Myocyte (in vitro differentiated cells): ENCODE data around the gene CIDEB. TPM values are rescaled to one million over a fixed set of nuclear protein-coding genes. Genes with fewer than 3 reads are reported as not detected.
A peak's percentile ranks its signal among the peaks of the same experiment; 100 is the strongest.

Experiments used
- DNase-seq: peaks from one replicate; pipeline ENCODE4 v3.0.0-alpha.2; 2012; ENCODE audit warnings: low read depth
- total RNA-seq: library from RNA; depleted of rRNA; stranded (reverse); fragments of >200 nt; gene quantifications from 2 replicates; pipeline ENCODE4 v1.2.3, GENCODE V29; 2014

The CIDEB gene
- total RNA-seq, 1 donor from 2014 or later = not detected

DNA sequence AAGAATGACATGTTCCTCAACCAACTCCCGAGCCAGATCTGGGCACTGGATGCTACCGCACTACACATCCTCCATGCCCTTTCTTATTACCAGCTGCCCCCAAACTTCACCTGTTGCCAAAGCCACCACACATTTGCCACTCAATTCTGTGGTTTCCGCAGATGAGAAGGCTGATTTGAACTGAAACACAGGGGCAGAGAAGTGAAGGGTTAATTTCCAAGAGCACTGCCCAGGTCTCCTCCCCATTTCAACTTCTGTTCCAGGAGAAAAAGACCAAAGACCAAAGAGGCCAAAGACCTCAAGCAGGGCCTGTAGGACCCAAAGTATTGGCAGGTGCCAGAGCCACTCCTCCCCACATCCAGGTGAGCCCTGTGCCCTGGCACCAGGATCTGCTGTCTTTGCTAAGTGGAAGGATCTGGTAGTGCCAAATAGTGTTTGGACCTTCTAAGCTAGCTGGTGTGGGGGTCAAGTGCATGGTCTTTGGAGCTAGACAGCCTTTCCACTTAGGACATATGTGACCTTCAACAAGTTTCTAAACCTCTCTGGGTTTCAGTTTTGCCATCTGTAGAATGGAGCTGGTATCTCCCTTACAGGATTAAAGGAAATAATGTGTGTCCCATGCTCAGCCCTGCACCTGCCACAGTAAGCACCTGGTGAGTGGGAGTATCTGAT is 16.2 kb downstream of the CIDEB start:
- no peak for DNase-seq

- no peak for DNase-seq
These were observed 17.0 kb downstream of the CIDEB start for GRCh38 chr14:24290746-24291145.

GRCh38 chr14:24289649-24290280 is 18.0 kb downstream of the CIDEB start:
- no peak for DNase-seq

DNA sequence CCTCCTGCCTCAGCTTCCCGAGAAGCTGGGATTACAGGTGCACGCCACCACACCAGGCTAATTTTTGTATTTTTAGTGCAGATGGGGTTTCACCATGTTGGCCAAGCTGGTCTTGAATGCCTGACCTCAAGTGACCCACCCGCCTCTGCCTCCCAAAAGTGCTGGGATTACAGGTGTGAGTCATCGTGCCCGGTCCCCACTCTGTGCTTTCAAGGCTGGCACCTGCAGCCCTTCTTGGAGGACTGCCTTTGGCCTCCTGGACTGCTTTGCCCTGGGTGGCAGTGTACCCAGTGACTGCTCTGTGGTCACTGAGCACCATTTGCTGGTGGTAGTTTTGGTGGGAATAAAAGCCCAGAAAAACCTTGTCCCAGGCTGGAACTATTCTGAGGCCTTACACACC is 20.8 kb downstream of the CIDEB start:
- DNase-seq = no peak

- DNase-seq = no peak
These were observed 22.4 kb downstream of the CIDEB start for GRCh38 chr14:24285351-24285750.

DNA sequence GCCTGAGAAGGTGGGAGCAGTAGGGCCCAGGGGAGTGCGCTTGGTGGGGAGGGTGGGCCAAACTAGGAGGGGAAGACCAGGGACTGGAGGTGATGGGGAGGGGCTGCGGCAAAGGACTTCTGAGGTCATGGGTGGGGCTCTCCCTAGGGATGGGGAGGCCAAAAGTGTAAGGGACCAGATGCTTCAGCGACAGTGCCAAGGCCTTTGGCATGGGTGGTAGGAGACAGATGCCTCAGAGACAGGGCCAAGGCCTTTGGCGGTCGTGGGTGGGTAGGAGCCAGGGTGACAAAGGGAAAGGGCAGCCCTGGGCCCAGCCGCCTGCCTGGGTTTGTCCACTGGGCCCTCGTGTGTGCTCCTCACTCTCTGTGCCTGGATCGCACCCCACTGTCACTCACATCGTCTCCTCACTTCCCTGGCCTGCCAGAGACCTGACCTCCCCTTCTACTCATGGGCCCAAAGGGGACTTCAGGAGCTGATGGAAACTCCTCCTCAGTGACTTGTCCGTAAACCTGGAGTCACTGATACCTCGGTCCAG is 23.2 kb downstream of the CIDEB start:
- DNase-seq = no peak

DNA sequence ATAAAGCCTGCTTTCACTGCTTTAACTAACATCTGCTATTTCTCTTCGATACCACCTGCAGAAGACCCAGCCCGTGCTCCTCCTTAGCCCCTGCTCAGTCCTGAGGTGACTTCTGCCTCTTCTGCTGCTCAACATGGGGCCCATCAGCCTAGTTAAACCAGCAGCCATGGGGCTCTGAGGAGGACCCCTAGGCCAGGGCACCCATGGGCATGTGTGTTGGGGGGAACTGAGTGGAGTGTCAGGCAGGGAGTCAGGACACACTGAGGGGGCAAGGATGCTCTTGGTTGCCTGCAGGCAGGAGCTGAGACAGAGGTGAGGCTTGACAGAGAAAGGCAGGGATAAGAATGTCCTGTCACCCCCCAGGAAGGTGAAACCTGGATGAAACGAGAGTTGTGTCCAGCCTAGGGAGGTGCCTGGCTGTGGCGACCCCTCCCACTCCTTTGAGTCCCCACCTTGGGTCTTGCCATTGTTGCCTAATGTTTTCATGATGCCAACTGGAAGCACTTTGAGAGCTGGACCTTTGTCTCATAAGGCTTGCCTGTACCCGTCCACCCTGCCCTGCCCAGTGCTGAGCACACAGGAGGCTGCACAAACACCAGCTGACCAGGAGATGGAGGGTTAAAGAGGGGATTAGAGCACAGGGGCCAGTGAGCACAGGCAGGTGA is 23.8 kb downstream of the CIDEB start:
- DNase-seq = no peak

- DNase-seq = no peak
These were observed 25.0 kb downstream of the CIDEB start for GRCh38 chr14:24282736-24283135.

- DNase-seq = no peak
These were observed 26.1 kb downstream of the CIDEB start for GRCh38 chr14:24281636-24282035.

DNA sequence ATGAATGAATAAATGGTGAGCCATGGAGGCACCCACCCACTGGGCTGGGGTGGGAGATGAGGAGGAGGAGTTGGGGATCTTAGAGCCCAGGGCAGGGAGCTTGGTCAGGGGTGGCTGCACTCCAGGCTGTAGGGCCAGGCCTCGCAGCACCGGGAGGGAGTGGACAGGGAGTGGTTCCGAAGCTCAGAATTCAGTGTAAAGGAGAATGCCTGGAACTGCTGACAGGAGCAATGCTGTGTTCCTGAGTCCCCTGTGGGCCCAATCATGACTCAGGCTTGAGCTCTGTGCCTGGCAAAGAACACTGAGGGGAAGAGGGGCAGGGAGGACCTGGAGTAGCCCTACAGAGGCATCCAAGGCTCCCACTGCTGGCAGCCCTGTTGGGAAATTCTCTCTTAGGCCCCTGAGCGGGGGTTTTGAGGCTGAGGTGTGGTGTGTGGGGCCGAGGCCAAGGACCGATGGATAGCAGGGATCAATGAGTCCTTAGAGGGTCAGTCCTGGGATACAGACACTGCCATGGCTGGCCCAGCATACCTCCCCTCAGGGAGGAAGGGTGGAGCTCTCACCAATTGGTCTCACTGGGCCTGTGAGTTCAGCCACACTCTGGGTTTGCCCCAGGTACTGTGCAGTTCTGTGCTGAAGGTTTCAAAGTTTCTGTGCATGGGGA is 26.8 kb downstream of the CIDEB start:
- no peak for DNase-seq

GRCh38 chr14:24279301-24280186 is 28.2 kb downstream of the CIDEB start:
- peak; percentile 47 for DNase-seq

- no peak for DNase-seq
These were observed 29.4 kb downstream of the CIDEB start for GRCh38 chr14:24278424-24278823.

GRCh38 chr14:24277606-24278321 is 30.0 kb downstream of the CIDEB start:
- no peak for DNase-seq

DNA sequence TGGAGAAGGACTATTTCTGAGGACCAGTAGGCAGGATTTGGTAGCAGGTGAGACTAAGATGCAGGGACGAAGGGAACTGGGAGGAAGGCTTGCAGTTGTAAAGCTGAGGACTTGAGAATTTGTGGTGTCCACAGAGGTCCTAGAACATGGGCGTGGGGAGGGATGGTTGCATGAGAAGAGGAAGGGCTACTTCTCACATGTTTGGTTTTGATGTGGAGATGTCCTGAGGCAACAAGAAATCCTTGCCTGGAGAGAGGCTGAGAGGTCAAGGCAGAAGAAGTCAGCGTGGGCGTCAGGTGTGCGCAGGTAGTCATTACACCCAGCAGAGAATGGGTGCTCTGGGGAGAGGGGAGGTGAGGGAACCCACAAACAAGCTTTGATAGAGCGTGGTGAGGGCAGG is 30.7 kb downstream of the CIDEB start:
- no peak for DNase-seq

- DNase-seq = no peak
These were observed 33.7 kb downstream of the CIDEB start for GRCh38 chr14:24274101-24274543.

GRCh38 chr14:24273422-24273998 is 34.3 kb downstream of the CIDEB start:
- DNase-seq = no peak

DNA sequence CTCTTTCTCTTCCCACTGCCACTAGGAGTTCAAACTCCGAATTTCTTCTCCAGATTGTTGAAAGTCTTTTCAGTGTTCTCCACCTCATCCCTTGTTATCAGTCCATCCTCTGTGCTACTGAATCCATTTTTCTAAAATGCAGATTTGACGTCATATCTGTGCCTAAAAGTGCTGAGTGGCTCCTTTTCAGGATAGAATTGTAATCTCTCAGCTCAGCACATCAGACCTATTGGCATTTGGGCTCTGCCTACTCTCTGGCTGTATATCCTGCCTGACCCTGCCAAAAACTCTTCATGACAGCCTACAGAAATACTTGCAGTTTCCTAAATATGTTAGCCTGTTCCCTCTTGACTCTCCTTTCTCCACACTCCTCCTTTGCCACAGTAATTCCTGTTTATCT is 35.3 kb downstream of the CIDEB start:
- no peak for DNase-seq

DNA sequence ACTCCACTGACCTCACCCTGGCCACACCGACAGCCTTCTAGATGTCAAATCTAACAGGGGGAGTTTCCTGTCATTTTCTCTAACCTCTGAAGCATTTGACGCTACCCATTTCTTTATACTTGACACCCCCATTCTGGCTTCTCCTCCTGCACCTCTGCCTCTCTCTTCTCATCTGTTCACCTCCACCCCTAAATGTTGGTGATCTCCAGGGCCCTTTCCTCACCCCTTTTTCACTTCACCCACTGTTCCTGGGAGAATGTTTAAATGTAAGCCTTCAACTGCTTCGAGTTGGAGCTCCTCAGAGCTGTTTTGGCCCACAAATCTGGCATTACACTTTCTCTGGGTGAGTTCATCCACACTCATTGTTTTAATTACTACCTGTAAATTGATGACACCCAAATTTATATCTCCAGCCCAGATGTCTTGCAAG is 35.9 kb downstream of the CIDEB start:
- no peak for DNase-seq

DNA sequence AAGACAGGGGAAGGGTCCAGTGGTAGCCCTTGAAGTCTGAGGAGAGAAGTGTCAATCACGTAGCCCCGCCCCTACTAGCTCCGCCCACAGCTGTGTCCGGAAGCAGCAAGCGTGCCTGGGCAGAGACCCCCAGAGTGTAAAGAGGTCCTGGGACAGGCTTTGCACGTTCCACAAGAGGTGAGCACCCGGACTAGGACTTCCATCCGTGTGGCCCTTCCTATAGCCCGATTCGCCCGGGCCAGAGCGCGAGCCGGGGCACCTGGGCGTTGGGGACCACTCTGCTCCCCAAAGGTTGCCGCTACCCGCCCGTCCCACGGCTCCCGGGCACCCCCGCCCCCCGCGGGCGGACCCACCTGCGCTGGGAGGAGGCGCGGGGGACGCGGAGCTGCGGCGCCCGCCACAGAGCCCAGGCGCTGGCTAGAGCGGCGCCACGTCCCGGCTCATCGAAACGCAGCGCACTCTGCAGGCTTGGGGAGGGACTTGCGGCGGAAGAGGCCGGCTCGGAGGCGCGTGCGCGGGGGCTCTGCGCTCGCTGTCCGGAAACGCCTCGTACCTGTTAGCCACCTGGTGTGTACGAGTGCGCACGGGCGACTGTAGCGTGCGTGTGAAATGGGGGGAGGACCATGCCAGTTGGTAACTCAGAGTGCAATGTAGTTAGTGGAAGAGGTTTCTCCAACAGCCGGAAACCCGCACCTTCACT is 36.5 kb downstream of the CIDEB start, which contains the start of gene RABGGTA:
Gene RABGGTA (minus strand): TSS at position 464 of the 700 bp plus-strand sequence. CDS start 482 bp downstream, outside the sequence.
- peak; percentile 89 for DNase-seq
